ENCODE results near the gene PREP. TPM values are rescaled to one million over a fixed set of nuclear protein-coding genes. Genes with fewer than 3 reads are reported as not detected.

Gene PREP
- total and polyA plus RNA-seq, 2 of the 8 experiments (the other 6 are each of a cell fraction or from before 2014, with no cell fraction given): 26.8 to 70.0 TPM

DNA sequence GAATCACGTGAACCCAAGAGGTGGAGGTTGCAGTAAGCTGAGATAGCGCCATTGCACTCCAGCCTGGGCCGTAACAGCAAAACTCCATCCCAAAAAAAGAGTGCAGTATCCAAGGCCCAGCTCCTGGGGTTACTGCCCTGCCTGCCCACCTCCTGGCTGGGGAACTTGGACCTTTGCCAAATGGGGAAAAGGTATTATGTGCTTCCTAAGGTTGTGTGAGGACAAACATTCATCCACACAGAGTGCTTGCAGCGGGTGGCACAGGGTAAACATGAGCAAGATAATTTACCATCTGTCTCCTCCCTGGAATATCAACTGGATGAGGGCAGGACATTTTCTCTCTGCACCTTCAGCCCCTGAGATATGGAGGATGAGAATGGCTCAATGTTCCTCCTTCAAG, 128.2 kb downstream of the PREP start:
- H3K4ac ChIP-seq (replicated peaks; ENCODE audit: insufficient read length, low read depth, low read length): no peak overlapping the region
- no peaks in the 10 kb centered on the region for H4K20me1 ChIP-seq (replicated peaks in 1 of 2; ENCODE audit: control insufficient read depth in 1 of 2, insufficient read depth in 2 of 2, low read length in 2 of 2)
- H3K9me3 ChIP-seq (ENCODE audit: insufficient read depth in 2 of 2, low read depth in 1 of 2, low read length in 1 of 2): no peaks in the 10 kb centered on the region
- 94% methylated on average over 4 of the region's 4 CpGs; no CpG with 5 or more reads in 1 of the 2 experiments for WGBS, 2 experiments (ENCODE audit: extremely low coverage in 1 of 2, insufficient coverage in 1 of 2, insufficient read length in 1 of 2, insufficient replicate concordance in 2 of 2, low coverage in 1 of 2, low lambda C conversion rate in 2 of 2, missing lambda C conversion rate in 1 of 2)
- H3K4me1 ChIP-seq (replicated peaks in 1 of 4; ENCODE audit: control insufficient read depth in 3 of 4, insufficient read depth in 4 of 4, low read length in 3 of 4): peaks cover 0 to 4% (median 3%) of the 10 kb centered on the region in 4 experiments; a peak in 3 of 7 replicates
- H2BK20ac ChIP-seq (ENCODE audit: low read length): no peak overlapping the region
- no peak overlapping the region for H2BK5ac ChIP-seq (ENCODE audit: low read depth, low read length)
- H3K36me3 ChIP-seq (ENCODE audit: control insufficient read depth in 2 of 4, insufficient read depth in 4 of 4, low read length in 3 of 4): peaks cover 0 to 9% (median 6%) of the 10 kb centered on the region in 4 experiments; a peak in 5 of 8 replicates
- H3K27me3 ChIP-seq (replicated peaks in 1 of 4; ENCODE audit: control insufficient read depth in 3 of 4, extremely low read depth in 1 of 4, insufficient read depth in 3 of 4, low read length in 3 of 4): no peaks in the 10 kb centered on the region
- H3K56ac ChIP-seq (replicated peaks; ENCODE audit: insufficient read length, low read depth, low read length): no peak overlapping the region
- no peak overlapping the region for H2AFZ ChIP-seq (ENCODE audit: low read length)
- no peak overlapping the region for H3K4me3 ChIP-seq (ENCODE audit: extremely low read depth in 1 of 4, insufficient read depth in 2 of 4, low read depth in 3 of 4, low read length in 4 of 4)
- no peak overlapping the region for H2AK5ac ChIP-seq (ENCODE audit: low read depth, low read length)
- no peak overlapping the region for H3K23ac ChIP-seq (ENCODE audit: insufficient read length)
- H4K8ac ChIP-seq (ENCODE audit: extremely low read depth, insufficient read depth, low read length): no peak overlapping the region
- no peaks in the 10 kb centered on the region for H3K79me2 ChIP-seq (ENCODE audit: control insufficient read depth in 1 of 2, insufficient read depth in 2 of 2, low read length in 2 of 2)
- no peak overlapping the region for H2BK120ac ChIP-seq (replicated peaks; ENCODE audit: low read depth, low read length)
- no peak overlapping the region for H4K5ac ChIP-seq (ENCODE audit: insufficient read length, low read depth, low read length)
- H3K27ac ChIP-seq (ENCODE audit: low read depth, low read length): no peak overlapping the region
- H3K23me2 ChIP-seq (ENCODE audit: low read depth, low read length): no peaks in the 10 kb centered on the region
- H4K91ac ChIP-seq (replicated peaks; ENCODE audit: insufficient read length, low read length): no peak overlapping the region
- FAIRE-seq (no peak), DNase-seq (ENCODE audit: low read depth in 1 of 2, low spot score in 2 of 2) (no peak)
- TF ChIP-seq SP1 (IDR thresholded peaks at IDR 0.05; ENCODE audit: low read depth, low read length) (no peak), ZNF274 (IDR thresholded peaks at IDR 0.05; ENCODE audit: borderline replicate concordance, extremely low read depth, low read length) (no peak), CTBP2 (IDR thresholded peaks at IDR 0.05; ENCODE audit: borderline replicate concordance, insufficient read depth, insufficient read length, low read length) (no peak), GABPA (IDR thresholded peaks at IDR 0.05; ENCODE audit: borderline replicate concordance, insufficient read depth, low read length) (no peak), YY1 (IDR thresholded peaks at IDR 0.05; ENCODE audit: low read depth, low read length) (no peak), CREB1 (IDR thresholded peaks at IDR 0.05) (no peak), EGR1 (IDR thresholded peaks at IDR 0.05; ENCODE audit: borderline replicate concordance, low read depth, low read length) (no peak)
- TF ChIP-seq, protein P1, sequence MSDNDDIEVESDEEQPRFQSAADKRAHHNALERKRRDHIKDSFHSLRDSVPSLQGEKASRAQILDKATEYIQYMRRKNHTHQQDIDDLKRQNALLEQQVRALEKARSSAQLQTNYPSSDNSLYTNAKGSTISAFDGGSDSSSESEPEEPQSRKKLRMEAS (IDR thresholded peaks at IDR 0.05): no peak
- no peaks in the 10 kb centered on the region for H3K79me1 ChIP-seq (ENCODE audit: low read depth, low read length)
- H2BK12ac ChIP-seq (ENCODE audit: low read depth, low read length): no peak overlapping the region
- H3K4me2 ChIP-seq (ENCODE audit: insufficient read depth in 1 of 2, low read depth in 2 of 2, low read length in 2 of 2): no peak overlapping the region
- no peak overlapping the region for H3K18ac ChIP-seq (ENCODE audit: extremely low read depth, low read length)
- POLR2A ChIA-PET (ENCODE audit: partially characterized antibody): no interaction called here
- no peak overlapping the region for H3K9ac ChIP-seq (replicated peaks in 1 of 4; ENCODE audit: extremely low read depth in 1 of 4, low read depth in 3 of 4, low read length in 3 of 4)
- H3K14ac ChIP-seq (ENCODE audit: insufficient read length): no peak overlapping the region
- CTCF ChIA-PET (ENCODE audit: partially characterized antibody): interaction anchor here (0.6 to 1.6 kb wide), 2 partner anchors 10 to 30 kb away, joined by 3 to 5 read pairs; no protein-coding TSS in a partner anchor
- H2BK15ac ChIP-seq (ENCODE audit: low read length): no peak overlapping the region

All from H1 (cell line).